Measurements from ENCODE around the gene RPS25.

Gene RPS25

DNA sequence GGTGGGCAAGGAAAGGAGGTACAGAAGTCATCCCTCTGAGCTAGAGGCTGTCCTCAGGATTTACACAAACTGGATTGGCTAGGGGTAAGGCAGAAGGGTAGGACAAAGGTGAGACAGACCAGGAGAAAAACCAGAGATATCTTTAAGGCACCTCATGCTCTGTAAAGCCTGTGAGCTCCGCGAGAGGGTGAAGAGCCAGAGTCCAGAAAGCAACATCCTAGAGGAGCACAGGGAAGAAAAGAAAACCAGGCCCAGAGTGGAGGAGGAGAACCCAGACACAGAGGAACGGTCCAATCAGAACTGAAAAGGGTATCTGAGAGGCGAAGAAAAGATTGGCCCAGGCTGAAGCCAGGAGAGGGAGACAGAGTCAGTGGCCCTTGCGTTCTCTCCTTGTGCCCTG lies 7.4 kb upstream of the RPS25 start:
- TF ChIP-seq ZFP3 (CRISPR knock-in tag; IDR thresholded peaks at IDR 0.05), result no peak
- no peak for TF ChIP-seq PPARA (CRISPR knock-in tag; IDR thresholded peaks at IDR 0.05; ENCODE audit: borderline replicate concordance)
- TF ChIP-seq TCF4 (CRISPR knock-in tag; IDR thresholded peaks at IDR 0.05; ENCODE audit: borderline replicate concordance), result no peak
- no peak for TF ChIP-seq GLIS3 (CRISPR knock-in tag; IDR thresholded peaks at IDR 0.05)
- TF ChIP-seq ZNF8 (CRISPR knock-in tag; IDR thresholded peaks at IDR 0.05), result no peak
- no peak for TF ChIP-seq PATZ1 (CRISPR knock-in tag; IDR thresholded peaks at IDR 0.05; ENCODE audit: borderline replicate concordance)
- no peak for TF ChIP-seq ZNF70 (CRISPR knock-in tag; IDR thresholded peaks at IDR 0.05)
- TF ChIP-seq, protein P1, sequence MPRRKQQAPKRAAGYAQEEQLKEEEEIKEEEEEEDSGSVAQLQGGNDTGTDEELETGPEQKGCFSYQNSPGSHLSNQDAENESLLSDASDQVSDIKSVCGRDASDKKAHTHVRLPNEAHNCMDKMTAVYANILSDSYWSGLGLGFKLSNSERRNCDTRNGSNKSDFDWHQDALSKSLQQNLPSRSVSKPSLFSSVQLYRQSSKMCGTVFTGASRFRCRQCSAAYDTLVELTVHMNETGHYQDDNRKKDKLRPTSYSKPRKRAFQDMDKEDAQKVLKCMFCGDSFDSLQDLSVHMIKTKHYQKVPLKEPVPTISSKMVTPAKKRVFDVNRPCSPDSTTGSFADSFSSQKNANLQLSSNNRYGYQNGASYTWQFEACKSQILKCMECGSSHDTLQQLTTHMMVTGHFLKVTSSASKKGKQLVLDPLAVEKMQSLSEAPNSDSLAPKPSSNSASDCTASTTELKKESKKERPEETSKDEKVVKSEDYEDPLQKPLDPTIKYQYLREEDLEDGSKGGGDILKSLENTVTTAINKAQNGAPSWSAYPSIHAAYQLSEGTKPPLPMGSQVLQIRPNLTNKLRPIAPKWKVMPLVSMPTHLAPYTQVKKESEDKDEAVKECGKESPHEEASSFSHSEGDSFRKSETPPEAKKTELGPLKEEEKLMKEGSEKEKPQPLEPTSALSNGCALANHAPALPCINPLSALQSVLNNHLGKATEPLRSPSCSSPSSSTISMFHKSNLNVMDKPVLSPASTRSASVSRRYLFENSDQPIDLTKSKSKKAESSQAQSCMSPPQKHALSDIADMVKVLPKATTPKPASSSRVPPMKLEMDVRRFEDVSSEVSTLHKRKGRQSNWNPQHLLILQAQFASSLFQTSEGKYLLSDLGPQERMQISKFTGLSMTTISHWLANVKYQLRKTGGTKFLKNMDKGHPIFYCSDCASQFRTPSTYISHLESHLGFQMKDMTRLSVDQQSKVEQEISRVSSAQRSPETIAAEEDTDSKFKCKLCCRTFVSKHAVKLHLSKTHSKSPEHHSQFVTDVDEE (CRISPR knock-in tag; IDR thresholded peaks at IDR 0.05), result no peak
- no peak for TF ChIP-seq POU6F1 (CRISPR knock-in tag; IDR thresholded peaks at IDR 0.05; ENCODE audit: borderline replicate concordance, low read depth)
- TF ChIP-seq SNAI2 (CRISPR knock-in tag; IDR thresholded peaks at IDR 0.05), result no peak
- no peak for TF ChIP-seq ARNTL (CRISPR knock-in tag; IDR thresholded peaks at IDR 0.05; ENCODE audit: borderline replicate concordance, low read depth)
- TF ChIP-seq OSR1 (CRISPR knock-in tag; IDR thresholded peaks at IDR 0.05), result no peak
- no peak for TF ChIP-seq ISL1 (CRISPR knock-in tag; IDR thresholded peaks at IDR 0.05)
- no peak for TF ChIP-seq CSDC2 (CRISPR knock-in tag; IDR thresholded peaks at IDR 0.05)
- no peak for TF ChIP-seq ZNF565 (CRISPR knock-in tag; conservative IDR thresholded peaks at IDR 0.05; ENCODE audit: low read depth)
- no peak for TF ChIP-seq ZFP30 (CRISPR knock-in tag; IDR thresholded peaks at IDR 0.05)
- no peak for ATAC-seq

DNA sequence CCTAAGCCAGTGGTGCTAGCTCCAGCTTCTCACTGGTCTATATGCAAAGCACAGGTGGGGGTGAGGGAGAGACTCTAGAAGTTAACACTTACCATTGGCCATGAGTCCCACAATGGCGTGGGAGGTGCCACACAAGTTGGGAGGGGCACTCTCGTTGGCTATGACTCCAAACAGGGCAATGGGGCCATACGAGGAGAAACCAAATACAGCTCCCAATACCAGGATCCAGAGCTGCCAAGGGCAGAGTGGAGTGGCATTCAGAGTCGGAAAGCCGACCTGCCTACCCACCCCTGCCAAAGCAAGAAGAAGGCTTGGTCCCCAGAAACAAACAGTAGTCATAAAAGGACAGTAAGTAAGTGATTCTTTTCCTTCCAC lies 6.9 kb upstream of the RPS25 start:
- TF ChIP-seq ESRRG (CRISPR knock-in tag; IDR thresholded peaks at IDR 0.05), result no peak
- no peak for TF ChIP-seq ZNF70 (CRISPR knock-in tag; IDR thresholded peaks at IDR 0.05)
- TF ChIP-seq RARB (CRISPR knock-in tag; IDR thresholded peaks at IDR 0.05), result no peak
- TF ChIP-seq CREB5 (CRISPR knock-in tag; IDR thresholded peaks at IDR 0.05; ENCODE audit: low read depth), result no peak
- TF ChIP-seq ZFP3 (CRISPR knock-in tag; IDR thresholded peaks at IDR 0.05), result no peak
- TF ChIP-seq ISL1 (CRISPR knock-in tag; IDR thresholded peaks at IDR 0.05), result no peak
- no peak for TF ChIP-seq SNAI2 (CRISPR knock-in tag; IDR thresholded peaks at IDR 0.05)
- TF ChIP-seq ZFP30 (CRISPR knock-in tag; IDR thresholded peaks at IDR 0.05), result no peak
- no peak for TF ChIP-seq CSDC2 (CRISPR knock-in tag; IDR thresholded peaks at IDR 0.05)
- no peak for TF ChIP-seq CSRNP3 (CRISPR knock-in tag; IDR thresholded peaks at IDR 0.05)
- TF ChIP-seq GLIS3 (CRISPR knock-in tag; IDR thresholded peaks at IDR 0.05), result no peak
- TF ChIP-seq BACH2 (CRISPR knock-in tag; IDR thresholded peaks at IDR 0.05; ENCODE audit: borderline replicate concordance), result no peak
- no peak for ATAC-seq

DNA sequence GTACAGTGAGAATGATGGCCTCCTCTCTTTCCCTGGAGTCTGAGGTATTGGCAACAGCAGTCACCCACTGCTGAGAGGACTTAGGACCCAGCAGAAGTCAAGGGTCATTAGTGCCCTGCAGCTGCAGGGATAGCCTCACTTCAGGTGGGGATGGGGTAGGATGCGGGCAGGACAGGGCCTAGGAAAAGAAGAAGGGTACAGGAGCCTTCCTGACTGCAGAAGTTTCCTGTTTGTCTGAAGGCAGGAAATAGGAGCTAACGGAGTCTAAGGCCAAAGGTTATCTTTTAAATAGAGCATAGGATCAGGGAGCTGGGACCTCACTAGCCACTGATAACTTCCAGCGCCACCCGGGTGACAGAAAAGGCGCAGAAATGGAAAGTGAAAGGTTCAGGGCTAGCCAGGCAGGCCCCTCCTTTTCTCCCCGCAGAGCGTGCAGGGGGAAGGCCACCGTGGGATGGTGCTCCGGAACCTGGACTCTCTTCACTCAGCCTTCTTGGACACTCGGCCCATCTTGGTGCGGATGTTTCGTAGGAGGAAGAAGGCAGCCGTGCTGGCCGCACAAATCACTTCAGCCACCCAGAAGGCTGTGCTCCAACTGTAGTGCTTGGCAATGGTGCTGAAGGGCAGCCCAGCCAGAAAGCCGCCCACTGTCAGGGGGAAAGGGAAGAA lies 6.4 kb upstream of the RPS25 start:
- no peak for ATAC-seq
- no peak for TF ChIP-seq ARNTL (CRISPR knock-in tag; IDR thresholded peaks at IDR 0.05; ENCODE audit: borderline replicate concordance, low read depth)
- no peak for TF ChIP-seq ESRRG (CRISPR knock-in tag; IDR thresholded peaks at IDR 0.05)
- TF ChIP-seq POU6F1 (CRISPR knock-in tag; IDR thresholded peaks at IDR 0.05; ENCODE audit: borderline replicate concordance, low read depth), result no peak
- no peak for TF ChIP-seq BACH2 (CRISPR knock-in tag; IDR thresholded peaks at IDR 0.05; ENCODE audit: borderline replicate concordance)
- no peak for TF ChIP-seq ZNF70 (CRISPR knock-in tag; IDR thresholded peaks at IDR 0.05)

Data from SK-N-SH treated with all-trans-retinoic acid at 6 μM for 48 hours (cell line).